GM15510 (cell line): ENCODE measurements around the gene PHF21B.

ENCODE experiments used
- POLR2A ChIP-seq: IDR thresholded peaks from 3 replicates; pipeline ENCODE4 v1.6.1; 2011; ENCODE audit warnings: borderline replicate concordance; ENCODE audit not compliant: insufficient read length; ENCODE audit errors: extremely low read depth

PHF21B gene

GRCh38 chr22:44859641-44860040 lies 150.2 kb downstream of the PHF21B start:
- TF ChIP-seq POLR2A = no peak

DNA sequence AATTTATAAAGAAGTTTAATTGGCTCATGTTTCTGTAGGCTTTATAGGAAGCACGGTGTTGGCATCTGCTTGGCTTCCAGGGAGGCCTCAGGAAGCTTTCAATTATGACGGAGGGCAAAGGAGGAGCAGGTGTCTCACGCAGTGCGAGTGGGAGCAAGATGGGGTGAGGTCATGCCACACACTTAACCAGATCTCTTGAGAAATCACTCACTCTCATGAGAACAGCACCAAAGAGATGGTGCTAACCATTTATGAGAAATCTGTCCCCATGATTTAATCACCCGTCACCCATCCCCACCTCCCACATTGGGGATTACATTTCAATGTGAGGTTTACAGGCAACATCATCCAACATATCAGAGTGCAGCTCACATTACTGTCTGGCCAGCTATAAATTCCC lies 153.9 kb downstream of the PHF21B start:
- TF ChIP-seq POLR2A = no peak

- no peak for TF ChIP-seq POLR2A
Measured at GRCh38 chr22:44850946-44851345, 158.9 kb downstream of the PHF21B start.

- TF ChIP-seq POLR2A = no peak
Measured at GRCh38 chr22:44848791-44849420, 160.9 kb downstream of the PHF21B start.

DNA sequence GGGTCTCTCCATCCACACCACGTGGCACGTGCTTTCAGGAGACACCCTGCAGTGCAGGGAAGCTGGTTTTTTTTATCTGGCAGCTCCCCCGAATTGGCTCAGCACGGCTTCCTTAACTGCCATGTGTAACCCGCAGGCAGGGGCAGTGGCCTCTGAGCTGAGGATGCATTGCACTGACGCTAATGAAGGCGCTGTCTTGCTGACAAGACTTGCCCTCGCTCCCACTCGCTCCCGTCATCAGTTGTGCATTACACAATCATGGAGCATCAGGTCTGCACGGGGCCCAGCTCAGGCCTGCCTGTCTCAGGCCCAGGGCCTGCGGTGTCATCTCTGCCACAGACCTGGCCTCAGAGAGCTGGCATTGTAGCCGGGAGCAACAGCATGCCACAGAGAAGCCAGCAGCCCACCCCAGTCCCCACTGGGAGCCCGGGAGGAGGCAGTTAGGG lies 161.5 kb downstream of the PHF21B start:
- no peak for TF ChIP-seq POLR2A

DNA sequence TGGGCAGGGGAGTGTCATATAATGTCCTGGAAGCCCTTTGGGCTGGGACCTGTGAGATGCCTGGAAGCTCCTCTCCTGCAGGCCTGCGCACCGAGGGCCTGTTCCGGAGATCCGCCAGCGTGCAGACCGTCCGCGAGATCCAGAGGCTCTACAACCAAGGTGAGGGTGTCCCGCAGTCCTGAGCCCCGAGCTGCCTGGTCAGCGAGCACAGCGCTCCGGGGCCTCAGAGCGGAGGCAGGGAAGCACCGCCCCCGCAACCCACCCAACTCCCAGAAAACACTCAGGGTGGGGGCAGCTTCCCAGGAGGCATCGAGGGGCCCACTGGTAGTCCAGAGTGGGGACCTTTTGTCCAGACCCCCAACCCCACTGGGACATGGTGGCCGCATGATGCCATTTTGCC lies 161.9 kb downstream of the PHF21B start:
- no peak for TF ChIP-seq POLR2A

GRCh38 chr22:44847380-44847779 lies 162.4 kb downstream of the PHF21B start:
- no peak for TF ChIP-seq POLR2A

- no peak for TF ChIP-seq POLR2A
Measured at GRCh38 chr22:44846726-44847275, 163.0 kb downstream of the PHF21B start.

GRCh38 chr22:44845796-44846720 lies 163.7 kb downstream of the PHF21B start:
- TF ChIP-seq POLR2A = no peak

DNA sequence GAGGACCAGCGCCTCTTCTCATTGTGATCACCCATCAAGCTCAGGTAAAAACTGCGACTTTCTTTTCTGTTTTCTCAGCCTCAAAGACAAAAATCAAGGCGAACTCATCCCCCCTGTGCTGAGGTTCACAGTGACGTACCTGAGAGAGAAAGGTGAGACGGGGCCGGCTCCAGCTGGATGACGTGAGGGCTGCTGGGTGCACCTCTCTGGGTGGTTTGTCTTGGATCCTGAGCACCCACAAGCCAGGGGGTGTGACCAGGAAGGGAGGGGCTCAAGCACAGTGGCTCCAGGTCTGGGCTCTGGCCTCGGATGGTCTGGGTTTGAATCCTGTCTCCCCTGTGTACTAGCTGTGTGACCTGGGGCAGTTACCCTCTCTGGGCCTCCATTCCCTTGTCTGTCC lies 164.6 kb downstream of the PHF21B start:
- TF ChIP-seq POLR2A = no peak

- no peak for TF ChIP-seq POLR2A
Measured at GRCh38 chr22:44842417-44842816, 167.4 kb downstream of the PHF21B start.

DNA sequence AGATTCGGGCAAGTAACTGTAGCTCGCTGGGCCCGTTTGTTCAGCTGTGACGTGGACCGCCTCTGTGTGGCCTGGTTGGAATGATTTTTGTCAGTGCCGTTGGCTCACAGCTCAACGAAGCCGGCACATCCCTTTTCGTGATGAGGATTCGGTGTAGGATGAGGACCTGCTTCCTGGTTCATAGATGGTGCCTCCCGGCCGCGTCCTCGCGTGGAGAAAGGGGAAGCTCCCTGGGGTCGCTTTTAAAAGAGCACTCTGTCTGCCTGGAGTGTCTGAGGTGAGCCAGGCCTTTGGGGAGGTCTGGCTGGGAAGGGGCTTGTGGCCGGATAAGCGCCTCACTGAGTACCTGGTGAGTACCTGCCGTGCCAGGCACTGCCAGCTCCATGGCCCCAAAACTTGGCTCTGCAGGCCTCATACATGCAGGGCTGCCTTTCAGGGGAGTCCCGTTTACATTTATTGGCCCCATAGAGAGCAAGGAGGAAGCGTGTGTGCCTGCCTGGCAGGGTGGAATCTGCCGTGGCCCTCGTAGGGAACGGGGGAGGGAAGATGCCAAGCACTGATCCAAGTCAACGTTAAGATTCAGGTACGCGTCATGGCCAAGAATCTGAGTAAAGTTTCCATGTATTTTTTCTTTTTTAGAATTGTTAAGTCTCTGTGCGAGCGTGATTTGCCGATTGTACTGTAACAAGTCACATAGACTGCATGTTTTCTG lies 169.0 kb downstream of the PHF21B start:
- TF ChIP-seq POLR2A = no peak

- no peak for TF ChIP-seq POLR2A
Measured at GRCh38 chr22:44839721-44840120, 170.1 kb downstream of the PHF21B start.

- TF ChIP-seq POLR2A = no peak
Measured at GRCh38 chr22:44839061-44839460, 170.7 kb downstream of the PHF21B start.
